ENCODE measurements around the gene WNT10A. TPM values are rescaled to one million over a fixed set of nuclear protein-coding genes. Genes with fewer than 3 reads are reported as not detected.

The WNT10A gene
- not detected in 2 replicates for total RNA-seq (2021; fragmentation: NEBNext Ultra II Directional; extraction: Animal tissue kit (Norgen Biotek cat#: 25700))
- polyA plus RNA-seq (2011; rRNA removed) = 0.05 TPM in 1 of 2 replicates, not detected in the other
- polyA plus RNA-seq (2011; cell fraction: cytosol; rRNA removed) = 0.03 TPM
- polyA plus RNA-seq (2011; cell fraction: nucleus; rRNA removed) = not detected
- not detected in 4 replicates for polyA plus RNA-seq (2012, experiment 1 of 2)
- polyA plus RNA-seq (2012, experiment 2 of 2) = not detected
- not detected for polyA plus RNA-seq (2013, experiment 1 of 2)
- not detected for polyA plus RNA-seq (2013, experiment 2 of 2)
- not detected in 2 replicates for polyA minus RNA-seq (2011; rRNA and poly(A)+ RNA removed)
- not detected for polyA minus RNA-seq (2011; cell fraction: cytosol; rRNA and poly(A)+ RNA removed)
- 0.20 TPM for polyA minus RNA-seq (2011; cell fraction: nucleus; rRNA and poly(A)+ RNA removed)
- long read RNA-seq, experiment 1 = 0 reads
- long read RNA-seq, experiment 2 = 0 reads

GRCh38 chr2:218880102-218880858, at the start of gene WNT10A:
WNT10A (plus strand) TSS chr2:218880852; CDS start chr2:218880996, 144 bp downstream.
- H3K27me3 ChIP-seq (replicated peaks in 1 of 4; ENCODE audit: control insufficient read depth in 3 of 4, extremely low read depth in 1 of 4, insufficient read depth in 3 of 4, low read length in 3 of 4) = peaks cover 96 to 98% (median 98%) of the 10 kb centered on the region in 4 experiments
- peak; percentile 68 for TF ChIP-seq EZH2 (IDR thresholded peaks at IDR 0.05; ENCODE audit: low read depth, low read length, severe bottlenecking)
- no peak for TF ChIP-seq POLR2A (IDR thresholded peaks at IDR 0.05; ENCODE audit: control extremely low read depth in 1 of 2, low read depth in 2 of 2, low read length in 2 of 2)
- peak; percentile 89 for TF ChIP-seq SUZ12 (IDR thresholded peaks at IDR 0.05; ENCODE audit: low read length)
- 0 out of 2 replicates have a peak, but pooled peaks have one; percentile 60 for TF ChIP-seq TCF12 (IDR thresholded peaks at IDR 0.05; ENCODE audit: low read depth, low read length)
- no peak for TF ChIP-seq BCL11A (IDR thresholded peaks at IDR 0.05; ENCODE audit: low read depth in 2 of 2, low read length in 2 of 2)
- TF ChIP-seq TAF1 (IDR thresholded peaks at IDR 0.05; ENCODE audit: low read depth, low read length) = no peak
- no peak for TF ChIP-seq EP300 (IDR thresholded peaks at IDR 0.05; ENCODE audit: borderline replicate concordance in 1 of 2, low read depth in 2 of 2, low read length in 2 of 2)
- TF ChIP-seq POU5F1 (IDR thresholded peaks at IDR 0.05; ENCODE audit: low read depth, low read length) = no peak
- no peak for TF ChIP-seq GABPA (IDR thresholded peaks at IDR 0.05; ENCODE audit: borderline replicate concordance, insufficient read depth, low read length)

More at GRCh38 chr2:218880102-218880858, at the start of gene WNT10A:
- Histone ChIP-seq H3K4me2 (ENCODE audit: insufficient read depth in 1 of 2, low read depth in 2 of 2, low read length in 2 of 2) (peak within 1 kb of the TSS; percentile 67 to 69), H3K23me2 (ENCODE audit: low read depth, low read length) (no peaks in the 10 kb centered on the region; the same call in 1 of the 2 replicates), H2AFZ (ENCODE audit: low read length) (no peak within 1 kb of the TSS), H3K79me2 (ENCODE audit: control insufficient read depth in 1 of 2, insufficient read depth in 2 of 2, low read length in 2 of 2) (no peaks in the 10 kb centered on the region), H3K79me1 (ENCODE audit: low read depth, low read length) (no peaks in the 10 kb centered on the region; the same call in 1 of the 2 replicates), H3K4me3 (ENCODE audit: extremely low read depth in 1 of 4, insufficient read depth in 2 of 4, low read depth in 3 of 4, low read length in 4 of 4) (peak within 1 kb of the TSS in 2 of 4 experiments; percentile 6 to 47; a peak in 2 of 8 replicates), H3K56ac (replicated peaks; ENCODE audit: insufficient read length, low read depth, low read length) (no peak within 1 kb of the TSS), H4K8ac (ENCODE audit: extremely low read depth, insufficient read depth, low read length) (no peak within 1 kb of the TSS; the same call in 1 of the 2 replicates), H2BK20ac (ENCODE audit: low read length) (no peak within 1 kb of the TSS), H2BK5ac (ENCODE audit: low read depth, low read length) (no peak within 1 kb of the TSS), H2AK5ac (ENCODE audit: low read depth, low read length) (peak within 1 kb of the TSS; percentile 71; the same call in 1 of the 2 replicates), H3K27ac (ENCODE audit: low read depth, low read length) (no peak within 1 kb of the TSS), H4K5ac (ENCODE audit: insufficient read length, low read depth, low read length) (no peak within 1 kb of the TSS), H2BK15ac (ENCODE audit: low read length) (peak within 1 kb of the TSS; percentile 25; the same call in 1 of the 2 replicates), H3K9ac (replicated peaks in 1 of 4; ENCODE audit: extremely low read depth in 1 of 4, low read depth in 3 of 4, low read length in 3 of 4) (no peak within 1 kb of the TSS), H2BK120ac (replicated peaks; ENCODE audit: low read depth, low read length) (no peak within 1 kb of the TSS), H3K4me1 (replicated peaks in 1 of 4; ENCODE audit: control insufficient read depth in 3 of 4, insufficient read depth in 4 of 4, low read length in 3 of 4) (peaks cover 0 to 28% (median 18%) of the 10 kb centered on the region in 4 experiments; a peak in 6 of 7 replicates), H2BK12ac (ENCODE audit: low read depth, low read length) (peak within 1 kb of the TSS; percentile 80; the same call in 1 of the 2 replicates), H3K4ac (replicated peaks; ENCODE audit: insufficient read length, low read depth, low read length) (no peak within 1 kb of the TSS), H3K18ac (ENCODE audit: extremely low read depth, low read length) (no peak within 1 kb of the TSS), H3K23ac (ENCODE audit: insufficient read length) (no peak within 1 kb of the TSS), H4K20me1 (replicated peaks in 1 of 2; ENCODE audit: control insufficient read depth in 1 of 2, insufficient read depth in 2 of 2, low read length in 2 of 2) (peaks cover 3 to 28% of the 10 kb centered on the region in 2 experiments), H4K91ac (replicated peaks; ENCODE audit: insufficient read length, low read length) (no peak within 1 kb of the TSS), H3K14ac (ENCODE audit: insufficient read length) (no peak within 1 kb of the TSS), H3K36me3 (ENCODE audit: control insufficient read depth in 2 of 4, insufficient read depth in 4 of 4, low read length in 3 of 4) (peaks cover 0 to 4% (median 0%) of the 10 kb centered on the region in 4 experiments; a peak in 1 of 8 replicates), H3K9me3 (ENCODE audit: insufficient read depth in 2 of 2, low read depth in 1 of 2, low read length in 1 of 2) (no peaks in the 10 kb centered on the region)
- CTCF ChIA-PET (ENCODE audit: partially characterized antibody) = interaction anchor here (0.6 to 21.8 kb wide), 18 partner anchors 8 to 153 kb away, joined by 3 to 783 read pairs (median 6); partner anchors contain the start of gene CRYBA2
- FAIRE-seq (no peak), DNase-seq (ENCODE audit: low read depth in 1 of 2, low spot score in 2 of 2) (peak in 1 of 2 experiments; percentile 67)
- POLR2A ChIA-PET (ENCODE audit: partially characterized antibody) = interaction anchor here (0.9 to 1.6 kb wide), 3 partner anchors 15 to 114 kb away, joined by 3 read pairs; partner anchors contain the start of gene WNT6
- WGBS, 2 experiments (ENCODE audit: extremely low coverage in 1 of 2, insufficient coverage in 1 of 2, insufficient read length in 1 of 2, insufficient replicate concordance in 2 of 2, low coverage in 1 of 2, low lambda C conversion rate in 2 of 2, missing lambda C conversion rate in 1 of 2) = 5% methylated on average over 12 of the region's 58 CpGs; no CpG with 5 or more reads in 1 of the 2 experiments

Data from H1 (cell line).